ENCODE measurements around the gene ETS1. TPM values are rescaled to one million over a fixed set of nuclear protein-coding genes. Genes with fewer than 3 reads are reported as not detected.

ETS1 gene
- total and polyA plus RNA-seq, 5 experiments from 2014 or later: 407 to 962 (median 433) TPM

GRCh38 chr11:128615612-128616011 is 28.3 kb upstream of the ETS1 start:
- POLR2A ChIA-PET: interaction anchor here (11.4 kb wide), 1 partner anchor 10 kb away, joined by 268 read pairs; no protein-coding TSS in a partner anchor
- H3K9me3 Mint-ChIP-seq: no peaks in the 10 kb centered on the region

GRCh38 chr11:128615076-128615475 is 27.7 kb upstream of the ETS1 start:
- no peak for DNase-seq
- Mint-ChIP-seq H3K27ac (peak overlapping the region in 8 of 10 donors; percentile 5 to 99 (median 56)), H3K4me1 (peaks cover 45 to 81% (median 72%) of the 10 kb centered on the region in 4 donors), H3K27me3 (no peaks in the 10 kb centered on the region), H3K4me3 (no peak overlapping the region), H3K36me3 (no peaks in the 10 kb centered on the region), H3K9me3 (no peaks in the 10 kb centered on the region)
- ATAC-seq: no peak
- POLR2A ChIA-PET: interaction anchor here (1.0 to 11.4 kb wide), 2 partner anchors 10 to 61 kb away, joined by 3 to 268 read pairs; no protein-coding TSS in a partner anchor

More at GRCh38 chr11:128615612-128616011, 28.3 kb upstream of the ETS1 start:
- peak overlapping the region in 5 of 10 donors; percentile 11 to 99 (median 58) for H3K27ac Mint-ChIP-seq
- ATAC-seq (no peak), DNase-seq (no peak)
- H3K27me3 Mint-ChIP-seq: no peaks in the 10 kb centered on the region
- H3K36me3 Mint-ChIP-seq: no peaks in the 10 kb centered on the region
- peaks cover 47 to 82% (median 73%) of the 10 kb centered on the region in 4 donors for H3K4me1 Mint-ChIP-seq
- no peak overlapping the region for H3K4me3 Mint-ChIP-seq

- peak overlapping the region; percentile 11 to 99 (median 76) for H3K27ac Mint-ChIP-seq
- H3K4me1 Mint-ChIP-seq: peaks cover 45 to 80% (median 73%) of the 10 kb centered on the region in 4 donors
- peaks cover 0 to 1% (median 0%) of the 10 kb centered on the region in 5 donors for H3K27me3 Mint-ChIP-seq
These were observed 26.7 kb upstream of the ETS1 start for GRCh38 chr11:128614026-128614425.

GRCh38 chr11:128613300-128613995 is 26.1 kb upstream of the ETS1 start:
- H3K4me1 Mint-ChIP-seq: peaks cover 44 to 80% (median 74%) of the 10 kb centered on the region in 4 donors
- ATAC-seq (no peak), DNase-seq (no peak)
- H3K27me3 Mint-ChIP-seq: peaks cover 0 to 1% (median 0%) of the 10 kb centered on the region in 5 donors
- POLR2A ChIA-PET: interaction anchor here (0.7 to 11.4 kb wide), 10 partner anchors 9 to 141 kb away, joined by 3 to 268 read pairs (median 4); no protein-coding TSS in a partner anchor
- no peaks in the 10 kb centered on the region for H3K36me3 Mint-ChIP-seq
- H3K4me3 Mint-ChIP-seq: no peak overlapping the region
- no peaks in the 10 kb centered on the region for H3K9me3 Mint-ChIP-seq
- peak overlapping the region; percentile 30 to 99 (median 85) for H3K27ac Mint-ChIP-seq

More at GRCh38 chr11:128614026-128614425, 26.7 kb upstream of the ETS1 start:
- no peaks in the 10 kb centered on the region for H3K9me3 Mint-ChIP-seq
- peak overlapping the region in 4 of 10 donors; percentile 4 to 38 (median 26) for H3K4me3 Mint-ChIP-seq
- no peak for DNase-seq
- no peaks in the 10 kb centered on the region for H3K36me3 Mint-ChIP-seq
- no peak for ATAC-seq
- POLR2A ChIA-PET: interaction anchor here (0.8 to 11.4 kb wide), 6 partner anchors 10 to 141 kb away, joined by 3 to 268 read pairs (median 4); no protein-coding TSS in a partner anchor

- no peaks in the 10 kb centered on the region for H3K9me3 Mint-ChIP-seq
- peak overlapping the region; percentile 94 to 99 (median 97) for H3K27ac Mint-ChIP-seq
- H3K36me3 Mint-ChIP-seq: no peaks in the 10 kb centered on the region
- peaks cover 0 to 1% (median 0%) of the 10 kb centered on the region in 5 donors for H3K27me3 Mint-ChIP-seq
- peak; percentile 89 to 93 for ATAC-seq
- peak overlapping the region; percentile 59 to 85 (median 72) for H3K4me3 Mint-ChIP-seq
- peaks cover 49 to 92% (median 82%) of the 10 kb centered on the region in 4 donors for H3K4me1 Mint-ChIP-seq
- POLR2A ChIA-PET: interaction anchor here (0.7 to 11.4 kb wide), 17 partner anchors 11 to 559 kb away, joined by 3 to 268 read pairs (median 4); no protein-coding TSS in a partner anchor
- DNase-seq: peak; percentile 48 to 90 (median 77)
These were observed 23.6 kb upstream of the ETS1 start for GRCh38 chr11:128610721-128611617.

- Mint-ChIP-seq H3K36me3 (no peaks in the 10 kb centered on the region), H3K4me1 (peaks cover 48 to 98% (median 84%) of the 10 kb centered on the region in 4 donors), H3K9me3 (no peaks in the 10 kb centered on the region), H3K27me3 (peaks cover 0 to 1% (median 0%) of the 10 kb centered on the region in 5 donors), H3K27ac (peak overlapping the region; percentile 94 to 99 (median 94)), H3K4me3 (peak overlapping the region in 9 of 10 donors; percentile 36 to 82 (median 69))
- ATAC-seq (no peak), DNase-seq (no peak)
- POLR2A ChIA-PET: interaction anchor here (0.6 to 11.4 kb wide), 10 partner anchors 15 to 112 kb away, joined by 3 to 268 read pairs (median 4); no protein-coding TSS in a partner anchor
These were observed 22.4 kb upstream of the ETS1 start for GRCh38 chr11:128609785-128610184.

- POLR2A ChIA-PET: interaction anchor here (0.6 to 11.4 kb wide), 10 partner anchors 10 to 147 kb away, joined by 3 to 268 read pairs (median 4); no protein-coding TSS in a partner anchor
- H3K36me3 Mint-ChIP-seq: no peaks in the 10 kb centered on the region
- H3K4me1 Mint-ChIP-seq: peaks cover 46 to 96% (median 83%) of the 10 kb centered on the region in 4 donors
- H3K27me3 Mint-ChIP-seq: peaks cover 0 to 1% (median 0%) of the 10 kb centered on the region in 5 donors
- ATAC-seq: peak; percentile 5 to 12
- peak in 2 of 10 donors; percentile 35 to 46 for DNase-seq
- peak overlapping the region; percentile 91 to 99 (median 94) for H3K27ac Mint-ChIP-seq
- no peaks in the 10 kb centered on the region for H3K9me3 Mint-ChIP-seq
- H3K4me3 Mint-ChIP-seq: peak overlapping the region; percentile 7 to 70 (median 62)
These were observed 21.5 kb upstream of the ETS1 start for GRCh38 chr11:128608746-128609407.

- peaks cover 0 to 1% (median 0%) of the 10 kb centered on the region in 5 donors for H3K27me3 Mint-ChIP-seq
- peak overlapping the region in 2 of 10 donors; percentile 10 to 61 for H3K4me3 Mint-ChIP-seq
- H3K4me1 Mint-ChIP-seq: peaks cover 50 to 96% (median 85%) of the 10 kb centered on the region in 4 donors
- ATAC-seq (no peak), DNase-seq (no peak)
- H3K27ac Mint-ChIP-seq: peak overlapping the region; percentile 81 to 99 (median 94)
- POLR2A ChIA-PET: interaction anchor here (1.0 to 11.4 kb wide), 5 partner anchors 12 to 150 kb away, joined by 3 to 268 read pairs (median 3); no protein-coding TSS in a partner anchor
- no peaks in the 10 kb centered on the region for H3K9me3 Mint-ChIP-seq
- no peaks in the 10 kb centered on the region for H3K36me3 Mint-ChIP-seq
These were observed 20.5 kb upstream of the ETS1 start for GRCh38 chr11:128607819-128608218.

- no peak for DNase-seq
- no peaks in the 10 kb centered on the region for H3K36me3 Mint-ChIP-seq
- H3K4me1 Mint-ChIP-seq: peaks cover 32 to 78% (median 67%) of the 10 kb centered on the region in 4 donors
- no peak overlapping the region for H3K4me3 Mint-ChIP-seq
- no peak for ATAC-seq
- H3K27ac Mint-ChIP-seq: peak overlapping the region in 4 of 10 donors; percentile 6 to 56 (median 28)
- no peaks in the 10 kb centered on the region for H3K27me3 Mint-ChIP-seq
- no peaks in the 10 kb centered on the region for H3K9me3 Mint-ChIP-seq
- POLR2A ChIA-PET: interaction anchor here (1.0 to 2.3 kb wide), 8 partner anchors 8 to 56 kb away, joined by 3 to 20 read pairs (median 6); no protein-coding TSS in a partner anchor
These were observed 17.4 kb upstream of the ETS1 start for GRCh38 chr11:128604723-128605122.

- ATAC-seq (no peak), DNase-seq (no peak)
- H3K27ac Mint-ChIP-seq: peak overlapping the region in 6 of 10 donors; percentile 4 to 73 (median 46)
- H3K4me1 Mint-ChIP-seq: peaks cover 31 to 78% (median 66%) of the 10 kb centered on the region in 4 donors
- no peaks in the 10 kb centered on the region for H3K27me3 Mint-ChIP-seq
- no peaks in the 10 kb centered on the region for H3K9me3 Mint-ChIP-seq
- POLR2A ChIA-PET: interaction anchor here (0.8 to 2.3 kb wide), 11 partner anchors 9 to 81 kb away, joined by 3 to 20 read pairs (median 3); no protein-coding TSS in a partner anchor
- H3K36me3 Mint-ChIP-seq: no peaks in the 10 kb centered on the region
- no peak overlapping the region for H3K4me3 Mint-ChIP-seq
These were observed 16.5 kb upstream of the ETS1 start for GRCh38 chr11:128603752-128604414.

Data from naive thymus-derived CD8-positive, alpha-beta T cell (primary cell).